Measurements from ENCODE around the gene PTPRJ. TPM values are rescaled to one million over a fixed set of nuclear protein-coding genes. Genes with fewer than 3 reads are reported as not detected.

The PTPRJ gene
- total RNA-seq, 1 experiment from 2014 or later, result 43.7 TPM

- no peaks in the 10 kb centered on the region for H3K9me3 ChIP-seq (ENCODE audit: insufficient read depth, low read depth)
- H3F3A ChIP-seq (ENCODE audit: insufficient read depth, low read depth), result peaks cover 25% of the 10 kb centered on the region; the same call in 1 of the 2 replicates
- TSS peak; percentile 92 for BruUV-seq (replicated peaks)
- no peak overlapping the region for H2AFZ ChIP-seq
- H3K4me1 ChIP-seq (replicated peaks; ENCODE audit: insufficient read depth), result peaks cover 23% of the 10 kb centered on the region
- H3K79me2 ChIP-seq (ENCODE audit: low read depth), result peaks cover 90% of the 10 kb centered on the region
- no peaks in the 10 kb centered on the region for H4K20me1 ChIP-seq (ENCODE audit: insufficient read depth)
- H3K36me3 ChIP-seq (ENCODE audit: low read depth), result no peaks in the 10 kb centered on the region
- no peak overlapping the region for H3K4me3 ChIP-seq
- H3K4me2 ChIP-seq, result peak overlapping the region; percentile 62
- DNase-seq, result peak; percentile 39 to 92
- H3K27me3 ChIP-seq (ENCODE audit: insufficient read depth, low read depth), result no peaks in the 10 kb centered on the region
- peak overlapping the region; percentile 53 for H3K27ac ChIP-seq
- intact Hi-C loops (cut with micrococcal nuclease; ENCODE audit: unreplicated experiment), result loop anchor here (1.0 kb wide), 1 partner anchor 34 kb away; no protein-coding TSS in a partner anchor
- H3K9me2 ChIP-seq (ENCODE audit: insufficient read depth), result no peaks in the 10 kb centered on the region
- CTCF ChIA-PET, result interaction anchor here (0.7 kb wide), 1 partner anchor 33 kb away, joined by 4 read pairs; no protein-coding TSS in a partner anchor
- no peak for TF ChIP-seq CTCF (conservative IDR thresholded peaks at IDR 0.05)
- POLR2A ChIA-PET (ENCODE audit: unreplicated experiment), result interaction anchor here (0.6 to 1.0 kb wide), 3 partner anchors 27 to 37 kb away, joined by 4 to 11 read pairs (median 5); no protein-coding TSS in a partner anchor
These were observed 116.5 kb downstream of the PTPRJ start for GRCh38 chr11:48096588-48097525.

- Histone ChIP-seq H3K27me3 (ENCODE audit: insufficient read depth, low read depth) (no peaks in the 10 kb centered on the region), H4K20me1 (ENCODE audit: insufficient read depth) (no peaks in the 10 kb centered on the region)
These were observed 117.7 kb downstream of the PTPRJ start for GRCh38 chr11:48098024-48098423.

More at GRCh38 chr11:48098024-48098423, 117.7 kb downstream of the PTPRJ start:
- TF ChIP-seq EZH2 (IDR thresholded peaks at IDR 0.05; ENCODE audit: low read depth) (no peak), CTCF (conservative IDR thresholded peaks at IDR 0.05) (no peak)
- DNase-seq, result no peak
- no peak overlapping the region for H3K4me3 ChIP-seq
- H3F3A ChIP-seq (ENCODE audit: insufficient read depth, low read depth), result peaks cover 16% of the 10 kb centered on the region; the same call in 1 of the 2 replicates
- peaks cover 88% of the 10 kb centered on the region for H3K79me2 ChIP-seq (ENCODE audit: low read depth)
- ChIA-PET CTCF (interaction anchor here (0.7 kb wide), 1 partner anchor 34 kb away, joined by 4 read pairs; no protein-coding TSS in a partner anchor), POLR2A (ENCODE audit: unreplicated experiment) (interaction anchor here (0.7 kb wide), 1 partner anchor 180 kb away, joined by 4 read pairs; no protein-coding TSS in a partner anchor)
- intact Hi-C loops (cut with micrococcal nuclease; ENCODE audit: unreplicated experiment), result no loop called here
- no peak overlapping the region; the same call in 1 of the 2 replicates for H3K27ac ChIP-seq
- no peak overlapping the region for H2AFZ ChIP-seq
- no TSS peak for BruUV-seq (replicated peaks)
- no peaks in the 10 kb centered on the region for H3K9me3 ChIP-seq (ENCODE audit: insufficient read depth, low read depth)
- H3K4me2 ChIP-seq, result no peak overlapping the region
- no peaks in the 10 kb centered on the region for H3K36me3 ChIP-seq (ENCODE audit: low read depth)
- no peaks in the 10 kb centered on the region for H3K9me2 ChIP-seq (ENCODE audit: insufficient read depth)
- H3K4me1 ChIP-seq (replicated peaks; ENCODE audit: insufficient read depth), result peaks cover 23% of the 10 kb centered on the region

Measured in PC-9 (cell line).